PFSK-1 (cell line): ENCODE results near the gene MACROH2A1.

ENCODE experiments used
- FOXP2 ChIP-seq: optimal IDR thresholded peaks from 2 replicates; pipeline ENCODE3; 2011; ENCODE audit warnings: borderline replicate concordance, control low read depth, inconsistent platforms; ENCODE audit not compliant: insufficient read depth; ENCODE audit errors: extremely low read length, extremely low read depth
- POLR2AphosphoS5 ChIP-seq: IDR thresholded peaks from 2 replicates; pipeline ENCODE4 v1.6.1; 2012; ENCODE audit warnings: low read depth, mild to moderate bottlenecking, control low read depth, low read length, moderate library complexity

DNA sequence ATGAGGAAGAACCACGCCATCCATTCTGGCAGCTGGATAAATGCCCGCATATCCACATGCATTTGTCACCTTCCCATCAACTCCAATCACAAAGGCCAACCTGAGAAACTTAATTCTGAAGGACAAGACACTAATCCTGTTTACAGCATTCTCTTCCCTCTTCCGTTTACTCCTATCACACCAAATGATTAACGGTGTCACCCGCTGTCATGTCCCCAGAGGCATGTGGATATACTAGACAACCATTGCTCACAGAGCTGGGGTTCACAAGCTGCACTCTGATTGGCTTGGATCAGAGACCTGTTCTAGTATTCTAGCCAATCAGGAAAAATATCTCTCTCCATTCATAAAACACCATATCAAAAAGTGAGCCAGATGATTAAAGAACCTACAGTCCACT lies 3.6 kb downstream of the MACROH2A1 start:
- TF ChIP-seq POLR2AphosphoS5: no peak
- TF ChIP-seq FOXP2: no peak
